Lung (tissue), 12 donors: ENCODE measurements around the gene RGS10. TPM values are rescaled to one million over a fixed set of nuclear protein-coding genes. Genes with fewer than 3 reads are reported as not detected.

Experiments
- ATAC-seq: fragments of 200-7000 bp; cut with Tn5 transposase; one replicate; pipeline ENCODE4 v1.9.1; 2020; ENCODE audit warnings: moderate number of reproducible peaks; ENCODE audit not compliant: insufficient read depth, low FRiP score
- DNase-seq, 3 donors: peaks; one replicate each; pipeline ENCODE4 v3.0.0-alpha.2; 2013 to 2017
- H3K27ac ChIP-seq, 2 donors: one replicate each; pipeline ENCODE4 v1.5.1; 2013; ENCODE audit warnings: mild to moderate bottlenecking in 2 of 2, moderate library complexity in 2 of 2, control low read depth in 1 of 2, inconsistent platforms in 1 of 2, low read depth in 1 of 2, low read length in 1 of 2
- H3K27me3 ChIP-seq, 3 donors: one replicate each; pipeline ENCODE4 v1.5.1; 2013; ENCODE audit warnings: low read length in 2 of 3; ENCODE audit not compliant: control insufficient read depth in 3 of 3, insufficient read depth in 3 of 3
- H3K36me3 ChIP-seq, 4 donors: one replicate each; pipeline ENCODE4 v1.5.1; 2013; ENCODE audit warnings: low read length in 4 of 4, mild to moderate bottlenecking in 1 of 4, moderate library complexity in 1 of 4; ENCODE audit not compliant: control insufficient read depth in 4 of 4, insufficient read depth in 4 of 4
- H3K4me1 ChIP-seq, 5 donors: one replicate each; pipeline ENCODE4 v1.5.1; 2013; ENCODE audit warnings: low read length in 5 of 5, mild to moderate bottlenecking in 2 of 5, moderate library complexity in 1 of 5; ENCODE audit not compliant: control insufficient read depth in 5 of 5, insufficient read depth in 5 of 5
- H3K4me3 ChIP-seq: one replicate; pipeline ENCODE4 v1.5.1; 2013; ENCODE audit warnings: mild to moderate bottlenecking, control low read depth, moderate library complexity
- H3K9ac ChIP-seq, 2 donors: one replicate each; pipeline ENCODE4 v1.5.1; 2013; ENCODE audit warnings: low read length in 2 of 2, control low read depth in 1 of 2; ENCODE audit not compliant: insufficient read depth in 1 of 2
- H3K9me3 ChIP-seq, 4 donors: one replicate each; pipeline ENCODE4 v1.5.1; 2013; ENCODE audit warnings: low read length in 3 of 4, mild to moderate bottlenecking in 1 of 4, moderate library complexity in 1 of 4; ENCODE audit not compliant: control insufficient read depth in 4 of 4, insufficient read depth in 3 of 4
- CTCF ChIP-seq: IDR thresholded peaks from 2 replicates; pipeline ENCODE4 v1.5.1; 2012; ENCODE audit warnings: mild to moderate bottlenecking; ENCODE audit errors: control extremely low read depth, extremely low read depth
- WGBS, 2 donors: extraction: QIAGEN DNeasy Blood & Tissue Kit; methylation state at CpG; one replicate each; pipeline ENCODE4 v1.1.7; 2013; 5-methylcytosine and 5-hydroxymethylcytosine counted together
- polyA plus RNA-seq, 2 donors: library from polyadenylated mRNA; stranded (reverse); fragments of 200-250 nt; gene quantifications; one replicate each; pipeline ENCODE4 v1.2.1, GENCODE V29; 2013
- total RNA-seq, 2 donors: library from RNA; depleted of rRNA in 1 of 2; stranded (reverse); fragments of >200 nt in 1 of 2; gene quantifications; one replicate each; pipeline ENCODE4 v1.2.1, GENCODE V29; 2014 to 2021
- donor health status: control.
- donor health status: control.
- donor health status: Bipolar disorder and iron deficiency.
- donor health status: healthy.
- donor health status: DM: yes; HTN: yes; CAD: no.

The RGS10 gene
- total and polyA plus RNA-seq, 4 donors: 17.0 to 43.4 (median 29.8) TPM

GRCh38 chr10:119451300-119451896, 91.1 kb downstream of the RGS10 start:
- ATAC-seq (no peak), DNase-seq (no peak)
- Histone ChIP-seq H3K27ac (no peak overlapping the region), H3K9ac (no peak overlapping the region), H3K4me1 (peaks cover 0 to 2% (median 0%) of the 10 kb centered on the region in 5 donors), H3K4me3 (no peak overlapping the region), H3K27me3 (no peaks in the 10 kb centered on the region), H3K36me3 (peaks cover 0 to 44% (median 28%) of the 10 kb centered on the region in 4 donors), H3K9me3 (no peaks in the 10 kb centered on the region)
- no peak for TF ChIP-seq CTCF
- WGBS, 2 donors: 93 to 95% methylated on average over 16 of the region's 16 CpGs

GRCh38 chr10:119450606-119451299, 91.8 kb downstream of the RGS10 start:
- DNase-seq (no peak), ATAC-seq (no peak)
- H3K36me3 ChIP-seq: peaks cover 0 to 40% (median 31%) of the 10 kb centered on the region in 4 donors
- WGBS, 2 donors: 79 to 89% methylated on average over 15 to 16 of the region's 16 CpGs
- H3K9ac ChIP-seq: no peak overlapping the region
- H3K27ac ChIP-seq: peak overlapping the region in 1 of 2 donors; percentile 72
- no peaks in the 10 kb centered on the region for H3K9me3 ChIP-seq
- no peak for TF ChIP-seq CTCF
- no peaks in the 10 kb centered on the region for H3K27me3 ChIP-seq
- H3K4me1 ChIP-seq: peaks cover 0 to 2% (median 0%) of the 10 kb centered on the region in 5 donors
- no peak overlapping the region for H3K4me3 ChIP-seq

Other genes with a start within 250 kb of the RGS10 start
- gene TIAL1, start 54.2 kb upstream of the RGS10 start, total RNA-seq: 100 to 1,000 TPM in 1 of 2 donors, 10 to 100 TPM in 1; 77.0 to 149 TPM
- 10 to 100 TPM; 44.0 to 53.9 TPM for gene TIAL1, start 54.2 kb upstream of the RGS10 start, polyA plus RNA-seq
- 10 to 100 TPM; 16.8 to 44.8 TPM for gene BAG3, start 108.7 kb upstream of the RGS10 start, total RNA-seq
- 10 to 100 TPM; 27.5 to 42.7 TPM for gene BAG3, start 108.7 kb upstream of the RGS10 start, polyA plus RNA-seq
- gene INPP5F, start 183.3 kb upstream of the RGS10 start, total RNA-seq: 10 to 100 TPM; 14.3 to 22.9 TPM
- 1 to 10 TPM; 5.6 to 5.9 TPM for gene INPP5F, start 183.3 kb upstream of the RGS10 start, polyA plus RNA-seq